WTC11 (cell line): ENCODE data around the gene NEBL. TPM values are rescaled to one million over a fixed set of nuclear protein-coding genes. Genes with fewer than 3 reads are reported as not detected.

Experiments
- ATAC-seq: fragments of 200-7000 bp; cut with Tn5 transposase; 2 replicates; pipeline ENCODE4 v1.10.0; 2021; ENCODE audit warnings: mild to moderate bottlenecking, moderate library complexity
- CTCF ChIA-PET: fragments of 300-600 bp; sonication (Branson Sonifier 250); formaldehyde crosslinking; loops from one replicate; lab custom pipeline; 2021; ENCODE audit warnings: antibody characterized with exemption; lab: Charles Lee
- POLR2A ChIA-PET: fragments of 350-600 bp; sonication (Branson Sonifier 250); formaldehyde crosslinking; loops from one replicate; lab custom pipeline; 2021; ENCODE audit warnings: antibody characterized with exemption; lab: Charles Lee
- DNase-seq: peaks from one replicate; pipeline ENCODE4 v3.0.0; 2021; ENCODE audit warnings: low spot score
- H3K27ac Mint-ChIP-seq: 2 replicates; pipeline ENCODE4 v1.8.0; 2021; ENCODE audit warnings: mixed read lengths
- H3K27me3 Mint-ChIP-seq: 2 replicates; pipeline ENCODE4 v1.8.0; 2021; ENCODE audit warnings: low read depth, mild to moderate bottlenecking, moderate library complexity, mixed read lengths
- H3K36me3 Mint-ChIP-seq: 2 replicates; pipeline ENCODE4 v1.8.0; 2021; ENCODE audit warnings: mixed read lengths
- H3K4me1 Mint-ChIP-seq: 2 replicates; pipeline ENCODE4 v1.8.0; 2022; ENCODE audit warnings: mixed read lengths
- H3K4me3 Mint-ChIP-seq: 2 replicates; pipeline ENCODE4 v1.8.0; 2021; ENCODE audit warnings: mild to moderate bottlenecking, moderate library complexity, mixed read lengths
- H3K9me3 Mint-ChIP-seq: 2 replicates; pipeline ENCODE4 v1.8.0; 2021; ENCODE audit warnings: mixed read lengths
- ATF1 ChIP-seq: sonication (generic); formaldehyde crosslinking; IDR thresholded peaks from 2 replicates; pipeline ENCODE4 v1.8.1; 2023; ENCODE audit warnings: mild to moderate bottlenecking, moderate library complexity, missing genetic modification reagents
- CBFB ChIP-seq: sonication (generic); formaldehyde crosslinking; IDR thresholded peaks from 2 replicates; pipeline ENCODE4 v1.8.1; 2022; ENCODE audit warnings: mild to moderate bottlenecking, low read depth, missing genetic modification reagents
- GABPB1 ChIP-seq: sonication (generic); formaldehyde crosslinking; IDR thresholded peaks from 2 replicates; pipeline ENCODE4 v1.8.1; 2023; ENCODE audit warnings: mild to moderate bottlenecking, missing genetic modification reagents
- HMGA2 ChIP-seq: fragments of 250-450 bp; sonication (Bioruptor Pico); IDR thresholded peaks from 2 replicates; pipeline ENCODE4 v1.4.0; 2021; ENCODE audit warnings: mild to moderate bottlenecking, moderate library complexity
- MLX ChIP-seq: sonication (generic); formaldehyde crosslinking; IDR thresholded peaks from 2 replicates; pipeline ENCODE4 v1.8.1; 2023; ENCODE audit warnings: mild to moderate bottlenecking, missing genetic modification reagents, moderate library complexity
- MXD4 ChIP-seq: fragments of 250-450 bp; sonication (Bioruptor Pico); IDR thresholded peaks from 2 replicates; pipeline ENCODE4 v1.8.0; 2021; ENCODE audit warnings: mild to moderate bottlenecking, moderate library complexity, borderline replicate concordance
- OVOL2 ChIP-seq: fragments of 250-450 bp; sonication (Bioruptor Pico); IDR thresholded peaks from 2 replicates; pipeline ENCODE4 v1.9.0; 2021; ENCODE audit warnings: mild to moderate bottlenecking, borderline replicate concordance
- PREB ChIP-seq: sonication (generic); formaldehyde crosslinking; IDR thresholded peaks from 2 replicates; pipeline ENCODE4 v1.8.1; 2022; ENCODE audit warnings: mild to moderate bottlenecking, missing genetic modification reagents, moderate library complexity, borderline replicate concordance
- SP1 ChIP-seq: sonication (generic); formaldehyde crosslinking; conservative IDR thresholded peaks from 2 replicates; pipeline ENCODE4 v1.8.1; 2022; ENCODE audit warnings: missing genetic modification reagents
- TEAD4 ChIP-seq: sonication (generic); formaldehyde crosslinking; IDR thresholded peaks from 2 replicates; pipeline ENCODE4 v1.8.0; 2022; ENCODE audit warnings: mild to moderate bottlenecking, missing genetic modification reagents
- TP53 ChIP-seq: sonication (generic); formaldehyde crosslinking; IDR thresholded peaks from 2 replicates; pipeline ENCODE4 v1.8.1; 2023; ENCODE audit warnings: mild to moderate bottlenecking, missing genetic modification reagents
- USF2 ChIP-seq: sonication (generic); formaldehyde crosslinking; IDR thresholded peaks from 2 replicates; pipeline ENCODE4 v1.8.1; 2023; ENCODE audit warnings: mild to moderate bottlenecking, missing genetic modification reagents, moderate library complexity
- ZNF121 ChIP-seq: sonication (generic); formaldehyde crosslinking; IDR thresholded peaks from 2 replicates; pipeline ENCODE4 v1.8.0; 2023; ENCODE audit warnings: missing genetic modification reagents
- ZNF219 ChIP-seq: sonication (generic); formaldehyde crosslinking; IDR thresholded peaks from 2 replicates; pipeline ENCODE4 v1.8.0; 2023; ENCODE audit warnings: missing genetic modification reagents, mild to moderate bottlenecking, borderline replicate concordance
- ZNF416 ChIP-seq: fragments of 250-450 bp; sonication (Bioruptor Pico); IDR thresholded peaks from 2 replicates; pipeline ENCODE4 v1.9.0; 2021; ENCODE audit warnings: mild to moderate bottlenecking, inconsistent platforms
- ZNF512 ChIP-seq: sonication (generic); formaldehyde crosslinking; IDR thresholded peaks from 2 replicates; pipeline ENCODE4 v1.8.1; 2022; ENCODE audit warnings: missing genetic modification reagents, borderline replicate concordance
- ZNF671 ChIP-seq: fragments of 250-450 bp; sonication (Bioruptor Pico); IDR thresholded peaks from 2 replicates; pipeline ENCODE4 v1.8.0; 2021; ENCODE audit warnings: mild to moderate bottlenecking
- total RNA-seq: library from RNA; stranded (reverse); gene quantifications from 3 replicates; pipeline ENCODE4 v1.2.3, GENCODE V29; 2021
- TF ChIP-seq, protein P1 (sequence below): sonication (generic); formaldehyde crosslinking; conservative IDR thresholded peaks from 2 replicates; pipeline ENCODE4 v1.8.1; 2022; ENCODE audit warnings: mild to moderate bottlenecking, missing genetic modification reagents
- TF ChIP-seq, protein P2 (sequence below): sonication (generic); formaldehyde crosslinking; IDR thresholded peaks from 2 replicates; pipeline ENCODE4 v1.8.0; 2022; ENCODE audit warnings: mild to moderate bottlenecking, missing genetic modification reagents

The NEBL gene
- total RNA-seq, 1 experiment from 2014 or later = 8.9 TPM

DNA sequence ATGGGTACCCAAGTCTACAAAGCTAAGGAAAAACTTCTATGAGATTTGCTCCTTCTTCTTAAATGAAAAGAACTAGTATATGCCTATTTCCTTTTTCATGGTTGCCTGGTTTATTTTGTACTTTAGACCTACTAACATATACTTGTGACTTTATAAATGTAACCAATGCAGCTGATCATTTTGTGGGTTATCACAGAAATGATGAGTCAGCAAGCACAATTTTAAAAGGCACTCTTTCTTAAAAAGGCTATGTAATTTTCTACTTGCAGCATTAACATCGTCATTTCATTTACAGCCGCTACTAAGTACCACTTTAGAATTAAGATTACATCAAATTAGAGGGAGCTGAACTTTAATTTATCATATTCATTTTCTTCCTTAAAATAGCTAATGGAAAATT, 13.6 kb downstream of the NEBL start:
- POLR2A ChIA-PET = no interaction called here
- TF ChIP-seq, protein P1, sequence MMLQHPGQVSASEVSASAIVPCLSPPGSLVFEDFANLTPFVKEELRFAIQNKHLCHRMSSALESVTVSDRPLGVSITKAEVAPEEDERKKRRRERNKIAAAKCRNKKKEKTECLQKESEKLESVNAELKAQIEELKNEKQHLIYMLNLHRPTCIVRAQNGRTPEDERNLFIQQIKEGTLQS (CRISPR knock-in tag) = no peak
- Mint-ChIP-seq H3K9me3 (no peaks in the 10 kb centered on the region), H3K4me1 (peaks cover 4% of the 10 kb centered on the region), H3K27me3 (no peaks in the 10 kb centered on the region), H3K36me3 (no peaks in the 10 kb centered on the region), H3K27ac (no peak overlapping the region), H3K4me3 (no peak overlapping the region)
- no peak for ATAC-seq
- no peak for DNase-seq
- CTCF ChIA-PET = no interaction called here

- CTCF ChIA-PET = no interaction called here
- TF ChIP-seq TP53 (CRISPR knock-in tag) (no peak), ZNF512 (CRISPR knock-in tag) (0 out of 2 replicates have a peak, but pooled peaks have one; percentile 57), ZNF416 (CRISPR knock-in tag) (no peak)
- TF ChIP-seq, all 79 proteins: peak for 1
- Mint-ChIP-seq H3K27me3 (no peaks in the 10 kb centered on the region), H3K27ac (no peak overlapping the region), H3K4me3 (no peak overlapping the region), H3K36me3 (no peaks in the 10 kb centered on the region), H3K4me1 (no peaks in the 10 kb centered on the region), H3K9me3 (peaks cover 5% of the 10 kb centered on the region; the same call in 1 of the 2 replicates)
- ATAC-seq (no peak), DNase-seq (no peak)
- POLR2A ChIA-PET = no interaction called here
Observed at GRCh38 chr10:20882091-20882490, 15.0 kb downstream of the NEBL start.

DNA sequence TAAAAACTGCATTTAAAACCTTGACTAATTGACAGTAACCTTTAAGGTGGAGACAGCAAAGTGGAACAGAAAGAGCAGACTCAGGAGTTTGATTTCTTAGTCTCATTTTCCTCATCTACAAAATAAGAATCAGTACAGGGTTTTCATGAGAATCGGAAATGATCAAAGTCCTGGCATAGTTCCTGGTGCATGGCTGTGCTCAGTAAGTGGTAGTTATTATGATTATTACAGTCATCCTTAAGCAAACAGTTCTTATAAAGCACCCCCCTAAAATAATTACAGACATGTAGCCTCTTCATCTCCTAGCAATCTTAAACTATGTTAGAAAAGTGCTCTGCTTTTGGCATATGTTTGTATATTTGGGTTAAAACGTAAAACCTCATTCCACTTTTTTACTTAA, 18.0 kb downstream of the NEBL start:
- Mint-ChIP-seq H3K4me3 (no peak overlapping the region), H3K36me3 (no peaks in the 10 kb centered on the region), H3K9me3 (peaks cover 5% of the 10 kb centered on the region; the same call in 1 of the 2 replicates), H3K4me1 (no peaks in the 10 kb centered on the region), H3K27ac (no peak overlapping the region), H3K27me3 (no peaks in the 10 kb centered on the region)
- CTCF ChIA-PET = no interaction called here
- DNase-seq = no peak
- ATAC-seq = no peak
- no peak for TF ChIP-seq ZNF121 (CRISPR knock-in tag)
- TF ChIP-seq HMGA2 (CRISPR knock-in tag) = no peak
- POLR2A ChIA-PET = no interaction called here

- POLR2A ChIA-PET = no interaction called here
Observed at GRCh38 chr10:20877986-20878983, 18.8 kb downstream of the NEBL start.

More at GRCh38 chr10:20877986-20878983, 18.8 kb downstream of the NEBL start:
- Mint-ChIP-seq H3K9me3 (peaks cover 5% of the 10 kb centered on the region; the same call in 1 of the 2 replicates), H3K4me3 (no peak overlapping the region), H3K27me3 (0 out of 2 replicates have a peak, but pooled peaks cover under 1% of the 10 kb centered on the region), H3K36me3 (no peaks in the 10 kb centered on the region), H3K4me1 (no peaks in the 10 kb centered on the region), H3K27ac (no peak overlapping the region)
- DNase-seq = no peak
- TF ChIP-seq, protein P1 (CRISPR knock-in tag) = no peak
- no peak for TF ChIP-seq USF2 (CRISPR knock-in tag)
- TF ChIP-seq ZNF219 (CRISPR knock-in tag) = no peak
- no peak for TF ChIP-seq OVOL2 (CRISPR knock-in tag)
- no peak for TF ChIP-seq ZNF671 (CRISPR knock-in tag)
- no peak for TF ChIP-seq MXD4 (CRISPR knock-in tag)
- no peak for TF ChIP-seq MLX (CRISPR knock-in tag)
- TF ChIP-seq, protein P2, sequence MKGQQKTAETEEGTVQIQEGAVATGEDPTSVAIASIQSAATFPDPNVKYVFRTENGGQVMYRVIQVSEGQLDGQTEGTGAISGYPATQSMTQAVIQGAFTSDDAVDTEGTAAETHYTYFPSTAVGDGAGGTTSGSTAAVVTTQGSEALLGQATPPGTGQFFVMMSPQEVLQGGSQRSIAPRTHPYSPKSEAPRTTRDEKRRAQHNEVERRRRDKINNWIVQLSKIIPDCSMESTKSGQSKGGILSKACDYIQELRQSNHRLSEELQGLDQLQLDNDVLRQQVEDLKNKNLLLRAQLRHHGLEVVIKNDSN (CRISPR knock-in tag) = no peak
- TF ChIP-seq TEAD4 (CRISPR knock-in tag) = no peak
- TF ChIP-seq ZNF416 (CRISPR knock-in tag) = no peak
- no peak for TF ChIP-seq CBFB (CRISPR knock-in tag)
- no peak for TF ChIP-seq PREB (CRISPR knock-in tag)
- TF ChIP-seq ATF1 (CRISPR knock-in tag) = no peak
- TF ChIP-seq SP1 (CRISPR knock-in tag) = no peak
- TF ChIP-seq GABPB1 (CRISPR knock-in tag) = no peak
- CTCF ChIA-PET = no interaction called here
- ATAC-seq = no peak
